DOHH2 (cell line): Measurements from ENCODE around the gene ATF7IP.

Source experiments
- EZH2phosphoT487 ChIP-seq: fragments of 200-600 bp; sonication (generic); IDR thresholded peaks from 2 replicates; pipeline ENCODE4 v1.6.1; 2017; ENCODE audit warnings: borderline replicate concordance, mild to moderate bottlenecking, antibody characterized with exemption, low read length, moderate library complexity, mixed read lengths
- TF ChIP-seq, protein P1 (sequence below): fragments of 200-600 bp; sonication (generic); IDR thresholded peaks from one replicate; pipeline ENCODE4 v1.5.1; 2014; ENCODE audit warnings: antibody characterized with exemption, mild to moderate bottlenecking, low read depth, low read length; ENCODE audit not compliant: poor library complexity, severe bottlenecking

DNA sequence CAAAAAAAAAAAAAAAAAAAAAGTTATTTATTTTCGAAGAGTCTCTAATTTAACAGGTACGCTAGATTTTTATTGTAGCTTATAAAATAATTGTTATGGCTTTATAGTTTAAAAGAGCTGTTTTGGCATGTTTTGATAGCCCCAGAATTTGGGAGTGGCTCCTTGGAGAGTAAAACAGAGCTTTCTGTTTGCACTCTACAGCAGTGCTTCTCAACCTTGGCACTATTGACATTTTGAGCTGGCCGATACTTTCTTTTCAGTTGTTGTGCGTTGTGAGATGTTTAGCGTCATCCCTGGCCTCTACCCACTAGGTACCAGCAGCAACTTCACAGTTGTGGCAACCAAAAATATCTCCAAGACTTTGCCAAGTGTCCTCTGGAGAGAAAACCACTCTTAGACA, 171.6 kb downstream of the ATF7IP start:
- TF ChIP-seq, protein P1, sequence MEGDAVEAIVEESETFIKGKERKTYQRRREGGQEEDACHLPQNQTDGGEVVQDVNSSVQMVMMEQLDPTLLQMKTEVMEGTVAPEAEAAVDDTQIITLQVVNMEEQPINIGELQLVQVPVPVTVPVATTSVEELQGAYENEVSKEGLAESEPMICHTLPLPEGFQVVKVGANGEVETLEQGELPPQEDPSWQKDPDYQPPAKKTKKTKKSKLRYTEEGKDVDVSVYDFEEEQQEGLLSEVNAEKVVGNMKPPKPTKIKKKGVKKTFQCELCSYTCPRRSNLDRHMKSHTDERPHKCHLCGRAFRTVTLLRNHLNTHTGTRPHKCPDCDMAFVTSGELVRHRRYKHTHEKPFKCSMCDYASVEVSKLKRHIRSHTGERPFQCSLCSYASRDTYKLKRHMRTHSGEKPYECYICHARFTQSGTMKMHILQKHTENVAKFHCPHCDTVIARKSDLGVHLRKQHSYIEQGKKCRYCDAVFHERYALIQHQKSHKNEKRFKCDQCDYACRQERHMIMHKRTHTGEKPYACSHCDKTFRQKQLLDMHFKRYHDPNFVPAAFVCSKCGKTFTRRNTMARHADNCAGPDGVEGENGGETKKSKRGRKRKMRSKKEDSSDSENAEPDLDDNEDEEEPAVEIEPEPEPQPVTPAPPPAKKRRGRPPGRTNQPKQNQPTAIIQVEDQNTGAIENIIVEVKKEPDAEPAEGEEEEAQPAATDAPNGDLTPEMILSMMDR = no peak
- no peak for TF ChIP-seq EZH2phosphoT487
